ENCODE data around the gene BMPR1A. TPM values are rescaled to one million over a fixed set of nuclear protein-coding genes. Genes with fewer than 3 reads are reported as not detected.

The BMPR1A gene
- total and polyA plus RNA-seq, 9 of the 15 experiments (the other 6 are each of a cell fraction or from before 2014, with no cell fraction given) = 1.6 to 17.5 (median 9.1) TPM

- TF ChIP-seq RERE (CRISPR knock-in tag; IDR thresholded peaks at IDR 0.05; ENCODE audit: borderline replicate concordance) (no peak), ZNF282 (CRISPR knock-in tag; IDR thresholded peaks at IDR 0.05) (no peak), RB1 (IDR thresholded peaks at IDR 0.05; ENCODE audit: low read depth) (peak; percentile 48), POLR2AphosphoS5 (IDR thresholded peaks at IDR 0.05; ENCODE audit: control insufficient read depth, insufficient read depth, low read depth, low read length) (peak; percentile 43; the same call in 1 of the 2 replicates), RBBP5 (IDR thresholded peaks at IDR 0.05; ENCODE audit: borderline replicate concordance, insufficient read depth, low read length, poor library complexity, severe bottlenecking) (peak; percentile 53), ZBTB2 (IDR thresholded peaks at IDR 0.05) (no peak), KLF6 (CRISPR knock-in tag; IDR thresholded peaks at IDR 0.05; ENCODE audit: borderline replicate concordance) (no peak), GMEB1 (CRISPR knock-in tag; IDR thresholded peaks at IDR 0.05) (0 out of 2 replicates have a peak, but pooled peaks have one; percentile 6), MYC (IDR thresholded peaks at IDR 0.05; ENCODE audit: low read depth, low read length) (no peak; the same call in none of the 2 replicates), MYC (CRISPR knock-in tag; IDR thresholded peaks at IDR 0.05; ENCODE audit: borderline replicate concordance, low read depth) (no peak), ZBTB17 (CRISPR knock-in tag; IDR thresholded peaks at IDR 0.05) (0 out of 2 replicates have a peak, but pooled peaks have one; percentile 37), RBM34 (IDR thresholded peaks at IDR 0.05; ENCODE audit: borderline replicate concordance, insufficient read depth, low read length) (no peak), ARID3A (IDR thresholded peaks at IDR 0.05; ENCODE audit: borderline replicate concordance, low read depth, low read length) (no peak), ATF1 (CRISPR knock-in tag; IDR thresholded peaks at IDR 0.05) (no peak), ATF1 (tag; IDR thresholded peaks at IDR 0.05) (peak; percentile 64), PHF21A (IDR thresholded peaks at IDR 0.05; ENCODE audit: borderline replicate concordance, low read depth) (no peak)
These were observed 494 bp upstream of the BMPR1A start (continued) for GRCh38 chr10:86755740-86756510.

Measured in K562 (cell line).